GM21528 (cell line): ENCODE results near the gene HECW1.
"Not testable (repeated sequence)": the region's sequence is repeated elsewhere in the genome, so short reads cannot be mapped to it uniquely, and the experiment has no call there.

ENCODE experiments used
- ATAC-seq: cut with Tn5 transposase; IDR thresholded peaks from one replicate; pipeline ENCODE4 v1.9.1; 2021; ENCODE audit warnings: mild to moderate bottlenecking, moderate library complexity; ENCODE audit not compliant: unreplicated experiment, low FRiP score

Gene HECW1

DNA sequence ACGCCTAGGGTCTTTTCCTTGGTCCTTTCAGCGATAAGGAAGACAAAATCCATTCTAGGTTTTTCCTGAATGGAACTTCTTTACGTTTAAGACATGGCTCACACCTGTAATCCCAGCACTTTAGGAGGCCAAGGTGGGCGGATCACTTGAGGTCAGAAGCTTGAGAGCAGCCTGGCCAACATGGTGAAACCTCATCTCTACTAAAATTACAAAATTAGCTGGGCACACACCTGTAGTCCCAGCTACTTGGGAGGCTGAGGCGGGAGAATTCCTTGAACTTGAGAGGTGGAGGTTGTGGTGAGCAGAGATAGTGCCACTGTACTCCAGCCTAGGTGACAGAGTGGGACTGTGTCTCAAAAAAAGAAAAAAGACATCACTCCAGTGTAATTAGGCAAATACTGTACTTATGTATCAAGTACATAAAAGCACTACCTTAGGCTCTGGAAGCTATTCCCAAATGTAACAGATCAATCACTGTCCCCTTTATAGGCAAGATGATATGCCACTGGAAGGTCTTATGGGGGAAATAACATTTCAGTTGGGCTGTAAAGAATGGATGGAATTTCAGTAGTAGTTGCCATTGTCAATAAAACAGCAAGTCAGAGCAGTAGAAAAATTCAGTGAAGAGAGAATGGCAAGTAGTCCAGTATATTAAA lies 476.2 kb downstream of the HECW1 start:
- ATAC-seq = no peak

DNA sequence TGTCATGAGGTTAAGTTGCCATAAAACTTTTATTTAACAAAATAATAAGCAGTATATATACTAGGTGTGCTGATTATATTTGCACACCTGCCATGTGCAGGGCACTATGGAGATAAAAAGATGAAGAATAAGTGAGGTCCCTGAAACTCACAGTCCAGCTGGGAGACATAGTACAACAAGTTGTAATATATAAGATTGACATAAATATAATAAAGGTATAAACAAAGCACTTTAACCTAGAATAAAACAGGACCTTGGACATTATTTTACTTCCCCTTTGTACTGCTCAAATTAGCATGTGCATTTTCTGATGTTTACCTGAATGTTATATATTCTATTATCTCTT lies 476.7 kb downstream of the HECW1 start:
- no peak for ATAC-seq

DNA sequence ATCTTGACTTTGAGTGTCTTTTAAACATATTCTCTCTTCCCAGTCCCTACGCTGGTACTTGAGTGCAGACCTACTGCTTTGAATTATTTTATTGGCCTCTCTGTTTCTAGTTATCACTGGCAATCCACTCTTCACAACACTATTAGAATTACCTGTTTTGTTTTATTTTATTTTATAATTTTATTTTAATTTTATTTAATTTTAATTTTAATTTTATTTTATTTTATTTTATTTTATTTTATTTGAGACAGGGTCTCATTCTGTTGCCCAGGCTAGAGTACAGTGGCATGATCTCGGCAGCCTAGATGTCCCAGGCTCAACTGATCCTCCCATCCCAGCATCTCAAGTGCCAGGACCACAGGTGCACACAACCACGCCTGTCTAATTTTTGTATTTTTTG lies 477.3 kb downstream of the HECW1 start:
- ATAC-seq = no peak

DNA sequence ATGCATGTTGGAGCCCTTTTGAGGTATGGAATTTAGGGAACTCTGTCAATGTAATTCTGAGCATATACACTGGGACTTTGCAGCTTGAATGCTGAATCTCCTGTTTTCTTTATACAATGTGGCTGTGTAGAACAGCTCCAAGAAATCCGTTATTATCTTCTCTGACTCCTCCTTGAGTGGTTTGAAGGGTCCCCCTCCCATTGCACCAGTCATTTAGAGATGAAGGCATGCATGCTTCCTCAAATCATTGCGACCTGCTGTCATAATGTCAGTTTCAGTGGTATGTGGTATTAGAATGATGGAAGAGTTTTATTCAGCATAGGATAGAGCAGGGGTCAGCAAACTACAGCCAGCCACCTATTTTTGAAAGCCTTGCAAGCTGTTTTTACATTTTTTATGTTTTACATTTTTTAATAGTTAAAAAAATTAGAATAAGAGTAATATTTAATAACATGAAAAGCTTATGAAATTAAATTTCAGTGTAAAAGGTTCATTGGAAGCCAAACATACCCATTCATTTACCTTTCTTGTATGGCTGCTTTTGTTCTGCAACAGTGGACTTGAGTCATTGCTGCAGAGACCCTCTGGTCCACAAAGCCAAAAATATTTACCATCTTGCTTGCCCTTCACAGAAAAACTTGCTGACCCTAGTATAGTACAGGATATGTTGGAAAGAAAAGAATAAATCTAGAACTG lies 478.6 kb downstream of the HECW1 start:
- ATAC-seq = peak; percentile 70

DNA sequence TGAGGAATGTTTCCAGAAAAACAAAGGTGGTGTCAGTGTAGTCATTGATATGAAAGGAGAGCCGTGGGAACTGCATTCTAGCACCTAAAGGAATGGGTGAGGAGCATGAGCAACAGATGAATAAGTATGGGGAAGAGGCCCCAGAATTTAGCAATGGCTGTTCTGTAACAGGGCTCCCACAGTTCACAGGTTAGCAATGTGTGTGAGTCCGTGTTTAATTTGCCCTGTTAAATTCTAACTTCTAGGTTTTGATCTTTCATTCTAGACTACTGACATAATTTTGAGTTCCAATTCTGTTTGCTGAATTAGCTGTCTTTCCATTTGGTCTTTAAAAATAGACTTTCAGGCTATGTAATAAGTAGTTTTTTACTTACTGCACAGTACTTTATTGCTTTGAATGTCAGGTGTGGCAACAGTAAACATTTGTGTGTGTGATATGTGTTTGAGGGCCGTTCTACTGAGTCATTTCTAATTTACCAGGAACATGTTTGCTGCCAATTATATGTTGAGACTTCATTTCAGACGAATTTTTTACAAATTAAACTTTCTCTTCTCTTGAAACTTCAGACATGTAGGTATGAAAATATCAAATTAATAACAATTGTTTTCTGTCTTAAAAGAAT lies 479.2 kb downstream of the HECW1 start:
- no peak for ATAC-seq

DNA sequence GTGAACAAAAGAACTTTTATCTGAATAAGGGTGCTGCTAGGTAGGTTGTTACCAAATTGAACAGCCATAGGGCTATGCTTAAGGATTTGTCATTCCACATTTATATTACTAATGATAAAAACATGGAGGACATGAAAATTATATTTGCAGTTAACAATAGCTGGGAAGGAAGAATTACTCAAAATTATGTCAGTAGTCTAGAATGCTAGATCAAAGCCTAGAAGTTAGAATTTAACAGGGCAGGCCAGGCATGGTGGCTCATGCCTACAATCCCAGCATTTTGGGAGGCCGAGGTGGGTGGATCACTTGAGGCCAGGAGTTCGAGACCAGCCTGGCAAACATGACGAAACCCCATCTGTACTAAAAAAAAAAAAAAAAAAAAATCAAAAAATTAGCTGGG lies 479.9 kb downstream of the HECW1 start:
- ATAC-seq = no peak

DNA sequence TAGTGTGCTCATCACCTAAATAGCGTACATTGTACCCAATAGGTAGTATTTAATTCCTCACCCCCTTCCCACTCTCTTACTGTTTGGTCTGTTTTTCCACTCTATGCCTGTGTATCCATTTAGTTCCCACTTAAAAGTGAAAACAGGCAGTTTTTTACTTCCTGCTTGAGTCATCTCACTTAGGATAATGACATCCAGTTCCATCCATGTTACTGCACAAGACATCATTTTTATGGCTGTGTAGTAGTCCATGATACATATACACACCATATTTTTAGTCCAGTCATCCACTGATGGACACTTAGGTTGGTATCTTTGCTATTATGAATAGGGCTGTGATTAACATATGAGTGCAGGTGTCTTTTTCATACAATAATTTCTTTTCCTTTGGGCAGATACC lies 480.6 kb downstream of the HECW1 start:
- no peak for ATAC-seq

DNA sequence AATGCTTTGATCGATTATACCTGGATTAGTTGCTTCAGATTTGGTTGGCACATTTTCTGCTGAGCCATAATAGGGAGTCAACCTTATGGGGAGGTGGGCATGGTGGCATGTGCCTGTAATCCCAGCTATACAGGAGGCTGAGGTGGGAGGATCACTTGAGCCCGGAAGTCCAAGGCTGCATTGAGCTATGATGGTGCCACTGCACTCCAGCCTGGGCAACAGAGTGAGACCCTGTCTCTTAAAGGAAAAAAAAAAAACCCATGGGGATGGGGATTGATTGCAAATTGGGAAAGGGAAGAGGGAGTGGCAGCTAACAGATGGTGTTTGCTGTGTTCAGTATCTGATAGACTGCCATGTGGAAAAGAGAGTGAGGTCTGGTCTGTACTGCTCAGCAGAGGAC lies 481.6 kb downstream of the HECW1 start:
- no peak for ATAC-seq

DNA sequence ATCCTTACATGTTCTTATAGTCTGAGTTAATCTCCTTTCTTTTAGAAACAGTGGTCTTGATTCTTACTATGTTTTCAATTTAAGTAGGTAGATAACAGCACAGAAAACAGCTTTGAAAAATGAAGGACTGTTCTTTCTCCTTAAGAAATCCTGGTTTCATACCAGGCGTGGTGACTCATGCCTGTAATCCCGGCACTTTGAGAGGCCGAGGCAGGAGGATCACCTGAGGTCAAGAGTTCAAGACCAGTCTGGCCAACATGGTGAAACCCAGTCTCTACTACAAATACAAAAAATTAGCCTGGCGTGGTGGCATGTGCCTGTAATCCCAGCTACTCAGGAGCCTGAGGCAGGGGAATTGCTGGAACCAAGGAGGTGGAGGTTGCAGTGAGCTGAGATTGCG lies 484.0 kb downstream of the HECW1 start:
- not testable (repeated sequence) for ATAC-seq

DNA sequence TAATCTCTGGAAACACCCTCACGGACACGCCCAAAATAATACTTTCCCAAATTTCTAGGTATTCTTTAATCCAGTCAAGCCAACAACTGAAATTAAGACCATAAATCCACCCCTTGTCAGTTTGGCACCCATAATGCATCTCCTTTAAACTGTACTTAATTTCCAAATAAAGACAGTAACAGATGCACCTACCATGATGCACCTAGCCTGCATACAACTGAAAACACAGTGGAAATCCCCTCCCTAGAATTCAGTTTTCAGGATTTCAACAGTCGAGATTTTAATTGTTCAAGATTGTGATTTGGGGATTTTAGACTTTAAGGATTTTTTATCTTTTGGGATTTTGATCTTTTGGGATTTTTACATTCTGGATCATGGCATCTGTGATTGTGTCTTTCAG lies 487.6 kb downstream of the HECW1 start:
- no peak for ATAC-seq

DNA sequence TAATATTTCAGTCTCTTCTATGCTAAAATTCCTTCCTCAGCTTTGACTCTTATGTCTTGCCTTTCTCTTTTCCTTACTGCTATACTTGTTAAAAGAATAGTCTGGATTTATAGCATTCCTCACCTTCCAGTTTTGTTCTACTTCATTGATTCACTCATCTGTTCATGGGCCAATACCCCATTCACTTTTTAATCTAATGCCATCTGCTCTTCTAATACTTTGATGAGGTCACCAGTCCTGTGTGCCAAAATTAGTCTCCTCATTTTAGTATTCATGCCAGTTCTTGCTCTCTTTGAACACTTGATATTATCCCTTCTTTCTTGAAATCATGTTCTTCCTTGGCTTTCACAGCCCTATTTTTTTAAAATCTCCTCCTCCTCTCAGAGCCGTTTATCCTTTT lies 489.8 kb downstream of the HECW1 start:
- ATAC-seq = no peak

DNA sequence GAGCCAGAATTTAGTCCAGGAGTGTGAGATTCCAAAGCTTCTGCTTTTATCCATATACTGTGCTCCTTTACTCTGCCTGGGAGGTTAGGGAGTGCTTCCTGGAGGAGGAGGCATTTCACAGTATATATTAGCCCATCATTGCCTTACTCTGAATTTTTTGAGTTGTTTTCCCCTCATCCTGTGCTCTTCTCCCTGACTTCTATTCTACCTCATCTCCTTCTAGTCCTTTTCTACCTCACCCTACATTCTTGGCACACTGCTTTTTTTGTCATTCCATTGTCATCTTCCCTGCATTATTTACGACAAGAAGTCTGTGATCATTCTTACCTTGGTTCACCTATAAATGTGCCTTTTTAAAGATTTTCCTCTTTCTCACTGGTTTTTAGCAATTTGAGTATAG lies 491.8 kb downstream of the HECW1 start:
- no peak for ATAC-seq

DNA sequence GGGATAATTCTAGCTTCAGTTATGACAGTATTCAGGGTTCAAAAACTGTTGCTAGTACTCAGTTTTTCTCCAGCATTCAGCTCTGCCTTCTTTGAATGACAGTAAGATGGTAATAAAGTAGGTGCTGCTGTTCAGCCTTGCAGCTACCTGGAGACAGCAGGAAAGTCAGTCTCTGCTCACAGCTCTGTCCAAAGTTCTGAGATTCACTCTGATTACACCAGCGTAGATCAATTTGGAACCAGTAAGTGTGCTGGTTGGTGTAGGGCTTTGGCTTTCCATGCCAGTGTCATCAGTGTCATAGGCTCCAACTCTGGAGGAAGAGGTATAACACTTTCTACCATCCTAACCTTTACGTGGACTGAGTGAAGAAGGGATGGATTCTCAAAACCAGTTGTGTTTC lies 496.6 kb downstream of the HECW1 start:
- no peak for ATAC-seq

DNA sequence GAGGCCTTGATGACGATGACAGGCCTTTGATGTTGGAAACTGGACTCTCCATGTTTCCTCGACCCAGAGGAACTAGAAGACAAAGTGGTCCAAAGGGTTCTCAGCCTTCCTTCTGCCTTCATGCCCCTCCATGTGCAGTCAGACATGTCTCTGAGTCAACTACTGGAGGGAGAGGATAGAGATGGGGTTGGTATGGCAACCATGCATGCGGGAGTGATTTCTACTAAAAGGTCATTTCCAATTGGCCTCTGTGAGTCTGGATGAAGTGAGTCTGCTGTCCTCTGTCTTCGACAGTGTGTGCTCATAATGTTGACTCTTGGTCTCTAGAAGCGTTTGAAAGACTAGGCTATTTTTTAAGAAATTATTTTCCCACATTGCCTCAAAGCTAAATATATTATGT lies 499.7 kb downstream of the HECW1 start:
- ATAC-seq = no peak

DNA sequence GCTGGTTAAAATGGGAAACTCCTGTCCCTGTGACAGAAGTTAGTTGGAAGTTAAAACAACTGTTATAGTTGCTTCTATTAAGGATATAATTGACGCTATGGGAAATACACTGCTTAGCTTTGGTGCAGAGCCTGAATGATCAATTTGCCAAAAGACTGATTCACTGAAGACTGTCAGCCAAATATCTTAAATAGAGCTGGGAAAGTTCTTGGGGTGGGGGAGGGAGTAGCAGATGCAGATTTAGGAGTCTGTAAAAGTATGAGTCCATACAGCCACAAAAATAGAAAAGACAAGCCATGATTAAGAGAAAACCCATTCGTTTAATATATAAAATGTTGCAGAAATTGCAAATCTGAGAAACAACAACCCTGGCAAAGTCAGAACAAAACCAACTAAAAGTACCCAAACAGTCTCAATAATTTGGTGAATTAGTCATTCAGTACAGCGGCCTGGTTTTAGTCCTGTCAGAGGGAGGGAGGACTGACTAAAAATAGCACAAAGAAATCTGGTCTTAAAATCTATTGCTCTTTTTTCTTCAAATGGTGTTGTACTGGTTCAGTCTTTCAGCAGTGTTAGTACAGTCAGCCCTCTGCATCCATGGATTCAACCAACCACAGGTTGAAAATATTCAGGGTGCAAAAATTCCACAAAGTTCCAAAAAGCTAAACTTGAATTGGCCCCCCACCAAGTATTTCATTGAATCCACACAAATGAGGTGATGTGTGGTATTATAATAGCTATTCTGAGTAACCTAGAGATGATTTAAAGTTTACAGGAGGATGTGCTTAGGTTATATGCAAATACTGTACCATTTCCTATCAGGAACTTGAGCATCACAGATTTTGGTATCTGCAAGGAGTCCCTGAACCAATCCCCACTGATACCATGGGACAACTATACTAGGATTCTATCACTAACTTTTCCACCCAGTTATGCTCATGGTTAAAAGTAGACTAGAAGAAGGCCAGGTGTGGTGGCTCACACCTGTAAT lies 500.4 kb downstream of the HECW1 start:
- peak; percentile 56 for ATAC-seq
